GM18868 (cell line): Measurements from ENCODE around the gene LIX1L.

Source experiments
- ATAC-seq: cut with Tn5 transposase; IDR thresholded peaks from one replicate; pipeline ENCODE4 v1.9.1; 2021; ENCODE audit warnings: mild to moderate bottlenecking, moderate library complexity; ENCODE audit not compliant: unreplicated experiment

Gene LIX1L

GRCh38 chr1:145963265-145964019 lies 5.6 kb upstream of the LIX1L start:
- ATAC-seq: no peak

- no peak for ATAC-seq
These were observed 4.6 kb upstream of the LIX1L start for GRCh38 chr1:145962157-145963102.

GRCh38 chr1:145961425-145962156 lies 3.8 kb upstream of the LIX1L start:
- ATAC-seq: no peak

GRCh38 chr1:145961109-145961424 lies 3.2 kb upstream of the LIX1L start:
- ATAC-seq: no peak

GRCh38 chr1:145960468-145961108 lies 2.8 kb upstream of the LIX1L start:
- no peak for ATAC-seq

- no peak for ATAC-seq
These were observed 2.2 kb upstream of the LIX1L start for GRCh38 chr1:145959957-145960467.

GRCh38 chr1:145959333-145959732 lies 1.5 kb upstream of the LIX1L start:
- ATAC-seq: no peak

- no peak for ATAC-seq
These were observed 917 bp upstream of the LIX1L start for GRCh38 chr1:145958734-145959133.

- no peak for ATAC-seq
These were observed 905 bp downstream of the LIX1L start for GRCh38 chr1:145956781-145957442.

GRCh38 chr1:145956361-145956760 lies 1.5 kb downstream of the LIX1L start:
- ATAC-seq: no peak

- ATAC-seq: no peak
These were observed 2.4 kb downstream of the LIX1L start for GRCh38 chr1:145955436-145955835.

GRCh38 chr1:145953861-145954260 lies 4.0 kb downstream of the LIX1L start:
- no peak for ATAC-seq

GRCh38 chr1:145952903-145953302 lies 4.9 kb downstream of the LIX1L start:
- no peak for ATAC-seq

- no peak for ATAC-seq
These were observed 6.3 kb downstream of the LIX1L start for GRCh38 chr1:145951526-145951925.

- no peak for ATAC-seq
These were observed 8.6 kb downstream of the LIX1L start for GRCh38 chr1:145949219-145949618.

GRCh38 chr1:145947551-145947950 lies 10.3 kb downstream of the LIX1L start:
- ATAC-seq: no peak

GRCh38 chr1:145946477-145946986 lies 11.3 kb downstream of the LIX1L start:
- ATAC-seq: no peak

- no peak for ATAC-seq
These were observed 13.3 kb downstream of the LIX1L start for GRCh38 chr1:145944532-145944931.

GRCh38 chr1:145942871-145943270 lies 14.9 kb downstream of the LIX1L start:
- ATAC-seq: no peak

- ATAC-seq: no peak
These were observed 15.4 kb downstream of the LIX1L start for GRCh38 chr1:145942405-145942804.
